Glutamatergic neuron (in vitro differentiated cells): ENCODE data around the gene TEAD2. TPM values are rescaled to one million over a fixed set of nuclear protein-coding genes. Genes with fewer than 3 reads are reported as not detected.

Experiments
- DNase-seq: peaks from one replicate; pipeline ENCODE4 v3.0.0; 2022
- H3K27ac Mint-ChIP-seq: one replicate; pipeline ENCODE4 v1.8.0; 2020; ENCODE audit warnings: mild to moderate bottlenecking, mixed read lengths, inconsistent platforms; ENCODE audit not compliant: unreplicated experiment
- H3K27me3 Mint-ChIP-seq: one replicate; pipeline ENCODE4 v1.8.0; 2020; ENCODE audit warnings: mild to moderate bottlenecking, moderate library complexity, mixed read lengths, inconsistent platforms; ENCODE audit not compliant: unreplicated experiment
- H3K36me3 Mint-ChIP-seq: one replicate; pipeline ENCODE4 v1.8.0; 2020; ENCODE audit warnings: mild to moderate bottlenecking, mixed read lengths, inconsistent platforms; ENCODE audit not compliant: unreplicated experiment
- H3K4me1 Mint-ChIP-seq: one replicate; pipeline ENCODE4 v1.8.0; 2020; ENCODE audit warnings: mild to moderate bottlenecking, low read depth, mixed read lengths, inconsistent platforms; ENCODE audit not compliant: unreplicated experiment
- H3K4me3 Mint-ChIP-seq: one replicate; pipeline ENCODE4 v1.8.0; 2020; ENCODE audit warnings: mild to moderate bottlenecking, mixed read lengths, inconsistent platforms; ENCODE audit not compliant: unreplicated experiment
- H3K9me3 Mint-ChIP-seq: one replicate; pipeline ENCODE4 v1.8.0; 2020; ENCODE audit warnings: mild to moderate bottlenecking, moderate library complexity, mixed read lengths, inconsistent platforms; ENCODE audit not compliant: unreplicated experiment
- total RNA-seq: library from RNA; stranded (reverse); fragmentation: NEBNext Ultra II Directional; extraction: Animal tissue kit (Norgen Biotek cat#: 25700); gene quantifications from one replicate; pipeline ENCODE4 v1.2.1, GENCODE V29; 2021; ENCODE audit not compliant: unreplicated experiment
- TF ChIP-seq, protein P1 (sequence below): fragments of 200-600 bp; sonication (generic); IDR thresholded peaks from one replicate; pipeline ENCODE4 v1.5.0; 2021; ENCODE audit not compliant: partially characterized antibody, unreplicated experiment

Gene TEAD2
- total RNA-seq, 1 donor from 2014 or later: 140 TPM

GRCh38 chr19:49398001-49398615 lies 35.9 kb upstream of the TEAD2 start:
- Mint-ChIP-seq H3K4me1 (peaks cover 11% of the 10 kb centered on the region), H3K4me3 (peak overlapping the region; percentile 34), H3K27me3 (peaks cover 2% of the 10 kb centered on the region), H3K36me3 (no peaks in the 10 kb centered on the region), H3K9me3 (peaks cover 5% of the 10 kb centered on the region), H3K27ac (no peak overlapping the region)
- no peak for DNase-seq
- TF ChIP-seq, protein P1, sequence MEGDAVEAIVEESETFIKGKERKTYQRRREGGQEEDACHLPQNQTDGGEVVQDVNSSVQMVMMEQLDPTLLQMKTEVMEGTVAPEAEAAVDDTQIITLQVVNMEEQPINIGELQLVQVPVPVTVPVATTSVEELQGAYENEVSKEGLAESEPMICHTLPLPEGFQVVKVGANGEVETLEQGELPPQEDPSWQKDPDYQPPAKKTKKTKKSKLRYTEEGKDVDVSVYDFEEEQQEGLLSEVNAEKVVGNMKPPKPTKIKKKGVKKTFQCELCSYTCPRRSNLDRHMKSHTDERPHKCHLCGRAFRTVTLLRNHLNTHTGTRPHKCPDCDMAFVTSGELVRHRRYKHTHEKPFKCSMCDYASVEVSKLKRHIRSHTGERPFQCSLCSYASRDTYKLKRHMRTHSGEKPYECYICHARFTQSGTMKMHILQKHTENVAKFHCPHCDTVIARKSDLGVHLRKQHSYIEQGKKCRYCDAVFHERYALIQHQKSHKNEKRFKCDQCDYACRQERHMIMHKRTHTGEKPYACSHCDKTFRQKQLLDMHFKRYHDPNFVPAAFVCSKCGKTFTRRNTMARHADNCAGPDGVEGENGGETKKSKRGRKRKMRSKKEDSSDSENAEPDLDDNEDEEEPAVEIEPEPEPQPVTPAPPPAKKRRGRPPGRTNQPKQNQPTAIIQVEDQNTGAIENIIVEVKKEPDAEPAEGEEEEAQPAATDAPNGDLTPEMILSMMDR: no peak

DNA sequence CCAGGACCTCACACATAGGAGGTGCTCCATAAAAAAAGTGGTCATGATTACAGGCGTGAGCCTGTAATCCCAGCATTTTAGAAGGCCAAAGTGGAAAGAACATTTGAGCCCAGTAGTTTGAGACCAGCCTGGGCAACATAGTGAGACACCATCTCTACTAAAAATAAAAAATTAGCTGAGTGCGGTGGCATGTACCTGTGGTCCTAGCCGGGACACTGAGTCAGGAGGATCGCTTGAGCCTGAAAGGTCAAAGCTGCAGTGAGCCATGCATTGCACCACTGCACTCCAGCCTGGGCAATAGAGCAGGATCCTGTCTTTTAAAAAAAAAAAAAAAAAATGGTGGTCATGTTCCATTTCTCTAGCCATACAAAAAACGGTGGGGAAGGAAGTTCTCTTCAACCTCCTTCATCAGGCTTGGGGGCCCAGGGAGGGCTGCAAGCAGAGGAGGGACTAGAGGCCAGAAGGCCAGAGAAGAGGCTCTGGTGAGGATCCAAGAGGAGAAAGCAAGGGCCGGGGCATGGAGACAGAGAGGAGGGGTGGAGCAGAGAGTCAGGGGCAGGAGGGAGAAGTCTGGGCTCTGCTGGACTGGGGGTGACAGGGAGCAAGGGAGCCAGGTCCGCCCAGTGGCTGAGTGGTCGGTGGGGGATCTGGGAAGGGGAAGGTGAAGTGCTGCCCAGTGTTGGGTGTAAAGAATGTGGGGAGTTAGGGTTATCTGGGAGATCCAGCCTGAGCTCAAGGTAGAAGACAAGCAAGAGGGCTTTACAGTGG lies 34.7 kb upstream of the TEAD2 start:
- peaks cover 5% of the 10 kb centered on the region for H3K9me3 Mint-ChIP-seq

DNA sequence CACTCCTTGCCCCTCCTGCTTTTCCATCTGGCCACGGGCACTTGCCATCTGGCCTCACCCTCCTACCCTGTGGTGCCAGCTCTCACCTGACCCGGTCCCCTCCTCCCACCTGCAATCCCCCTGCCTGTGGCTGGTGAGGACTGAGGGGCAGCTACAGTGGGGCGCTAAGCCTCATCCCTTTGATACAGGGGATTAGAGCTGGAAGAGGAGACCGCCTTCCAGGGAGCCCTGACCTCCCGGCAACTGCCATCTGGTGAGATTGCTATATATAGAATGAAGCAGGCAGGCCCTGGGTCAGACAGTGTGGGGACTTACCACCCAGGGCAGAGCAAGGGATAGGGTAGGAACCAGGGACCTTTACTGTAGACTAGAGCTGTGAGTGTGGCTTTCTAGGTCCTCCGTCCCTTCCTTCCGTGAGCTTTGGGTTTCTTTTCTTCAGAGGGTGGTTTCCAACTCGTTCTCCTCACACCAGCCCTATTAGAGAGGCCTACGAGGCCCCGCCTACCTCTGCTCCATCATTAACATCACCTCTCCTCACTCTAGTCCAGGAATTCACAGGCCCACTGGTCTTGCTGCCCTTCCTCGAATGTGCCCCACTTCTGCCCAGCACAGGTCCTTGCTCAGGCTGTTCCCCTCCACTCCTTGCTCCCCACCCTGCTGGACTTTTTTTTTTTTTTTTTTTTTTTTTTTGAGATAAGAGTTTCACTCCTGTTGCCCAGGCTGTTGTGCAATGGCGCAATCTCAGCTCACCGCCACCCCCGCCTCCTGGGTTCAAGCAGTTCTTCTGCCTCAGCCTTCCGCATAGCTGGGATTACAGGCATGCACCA lies 33.6 kb upstream of the TEAD2 start:
- Mint-ChIP-seq H3K9me3 (peaks cover 3% of the 10 kb centered on the region), H3K36me3 (no peaks in the 10 kb centered on the region), H3K27ac (peak overlapping the region; percentile 22), H3K27me3 (peaks cover 2% of the 10 kb centered on the region), H3K4me1 (peaks cover 16% of the 10 kb centered on the region), H3K4me3 (no peak overlapping the region)
- TF ChIP-seq, protein P1: no peak
- DNase-seq: no peak

More for the DNA sequence above, 34.7 kb upstream of the TEAD2 start:
- TF ChIP-seq, protein P1: no peak
- Mint-ChIP-seq H3K27me3 (peaks cover 2% of the 10 kb centered on the region), H3K4me3 (no peak overlapping the region), H3K27ac (no peak overlapping the region), H3K36me3 (no peaks in the 10 kb centered on the region), H3K4me1 (peaks cover 15% of the 10 kb centered on the region)
- DNase-seq: no peak

DNA sequence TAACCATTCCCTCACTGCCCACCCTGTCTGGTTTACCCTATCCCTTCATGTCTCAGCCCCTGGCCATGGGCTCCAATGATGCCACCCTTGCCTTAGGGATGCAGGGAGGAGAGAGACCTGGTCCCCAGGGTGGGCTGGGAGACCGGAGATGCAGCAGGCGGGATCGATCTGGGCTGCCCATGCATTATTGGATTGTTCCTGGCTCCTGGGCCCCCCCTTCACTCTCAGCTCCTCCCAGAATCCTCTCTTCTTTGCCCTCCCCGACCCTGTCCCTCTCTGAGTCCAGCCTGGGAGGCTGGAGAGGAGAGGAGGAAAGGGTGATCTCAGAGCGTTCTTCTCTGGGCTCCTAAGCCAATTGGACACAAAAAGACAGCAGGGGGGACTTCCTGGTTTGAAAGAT lies 31.7 kb upstream of the TEAD2 start:
- Mint-ChIP-seq H3K4me3 (no peak overlapping the region), H3K27ac (no peak overlapping the region), H3K9me3 (peaks cover 6% of the 10 kb centered on the region), H3K27me3 (peaks cover 2% of the 10 kb centered on the region), H3K4me1 (peaks cover 16% of the 10 kb centered on the region), H3K36me3 (peaks cover 4% of the 10 kb centered on the region)
- TF ChIP-seq, protein P1: no peak
- no peak for DNase-seq
